Stomach (tissue), 9 donors: Measurements from ENCODE around the gene SH3TC1. TPM values are rescaled to one million over a fixed set of nuclear protein-coding genes. Genes with fewer than 3 reads are reported as not detected.

Source experiments
- DNase-seq, 2 donors: peaks; one replicate each; pipeline versions ENCODE4 v3.0.0 to v3.0.0-alpha.2; 2013 to 2019
- H3K27ac ChIP-seq, 5 donors: fragments of 200-600 bp in 4 of 5; sonication (generic) in 4 of 5; one replicate each; pipeline ENCODE4 v1.5.1; 2013 to 2019; ENCODE audit warnings: mild to moderate bottlenecking in 1 of 5, moderate library complexity in 1 of 5
- H3K27me3 ChIP-seq, 3 donors: fragments of 200-600 bp; sonication (generic); one replicate each; pipeline ENCODE4 v1.5.1; 2017 to 2019; ENCODE audit warnings: mixed run types in 1 of 3
- H3K36me3 ChIP-seq, 4 donors: fragments of 200-600 bp; sonication (generic); 1 replicate in 3 of 4; 2 replicates in 1 of 4; pipeline ENCODE4 v1.5.1; 2016 to 2019
- H3K4me1 ChIP-seq, 4 donors: fragments of 200-600 bp; sonication (generic); one replicate each; pipeline ENCODE4 v1.5.1; 2016 to 2019
- H3K4me3 ChIP-seq, 4 donors: fragments of 200-600 bp; sonication (generic) in 3 of 4; one replicate each; pipeline ENCODE4 v1.5.1; 2016 to 2019; ENCODE audit warnings: mild to moderate bottlenecking in 1 of 4
- H3K9me3 ChIP-seq, 4 donors: fragments of 200-600 bp; sonication (generic); one replicate each; pipeline ENCODE4 v1.5.1; 2016 to 2019
- CTCF ChIP-seq, 7 experiments: fragments of 450-650 bp in 4 of 7; fragments of 200-600 bp in 3 of 7; sonication (generic) in 3 of 7; IDR thresholded peaks; one replicate each; pipeline ENCODE4 v1.5.1; 2016 to 2019; ENCODE audit warnings: antibody characterized with exemption in 7 of 7, control low read depth in 2 of 7, mild to moderate bottlenecking in 1 of 7
- EP300 ChIP-seq: sonication (generic); formaldehyde crosslinking; IDR thresholded peaks from one replicate; pipeline ENCODE4 v1.6.1; 2017; ENCODE audit warnings: antibody characterized with exemption
- POLR2A ChIP-seq, 4 donors: fragments of 450-650 bp; IDR thresholded peaks; one replicate each; pipeline ENCODE4 v1.6.1; 2016; ENCODE audit warnings: antibody characterized with exemption in 4 of 4, control low read depth in 2 of 4, mild to moderate bottlenecking in 1 of 4, moderate library complexity in 1 of 4
- POLR2AphosphoS5 ChIP-seq, 3 donors: sonication (generic); formaldehyde crosslinking; IDR thresholded peaks; one replicate each; pipeline ENCODE4 v1.6.1; 2016; ENCODE audit warnings: antibody characterized with exemption in 3 of 3
- WGBS, 5 donors: extraction: QIAGEN DNeasy Blood & Tissue Kit in 3 of 5; methylation state at CpG; one replicate each; pipeline versions ENCODE4 v1.1.5 to v1.1.7; 2013 to 2018; 5-methylcytosine and 5-hydroxymethylcytosine counted together
- intact Hi-C: fragments of 100-400 bp; cut with DNase I; formaldehyde crosslinking; loops from one replicate; pipeline ENCODE4 v1.15.1; 2023; ENCODE audit warnings: low total_unique reads
- polyA plus RNA-seq, 3 donors: library from polyadenylated mRNA; stranded (reverse); fragments of 200-250 nt; gene quantifications; one replicate each; pipeline ENCODE4 v1.2.3, GENCODE V29; 2013
- total RNA-seq, 5 donors: library from RNA; depleted of rRNA; stranded (reverse); fragments of >200 nt; gene quantifications; one replicate each; pipeline versions ENCODE4 v1.1.0 to v1.2.3, GENCODE V29; 2014 to 2016
- donor health status: healthy with polysubstance abuse.
- donor health status: Bipolar disorder and iron deficiency.
- donor health status: healthy.

Gene SH3TC1
- total and polyA plus RNA-seq, 8 donors = 12.0 to 96.2 (median 27.9) TPM

GRCh38 chr4:8179771-8180170 lies 19.3 kb upstream of the SH3TC1 start:
- WGBS, 5 donors = 80 to 86% (median 82%) methylated on average over 8 to 9 of the region's 9 CpGs
- no peak overlapping the region for H3K4me3 ChIP-seq
- intact Hi-C loops = no loop called here
- H3K36me3 ChIP-seq = no peaks in the 10 kb centered on the region
- H3K27ac ChIP-seq = no peak overlapping the region
- no peaks in the 10 kb centered on the region for H3K9me3 ChIP-seq
- no peak for DNase-seq
- TF ChIP-seq POLR2AphosphoS5 (IDR thresholded peaks at IDR 0.05) = no peak
- no peak for TF ChIP-seq EP300
- TF ChIP-seq CTCF (IDR thresholded peaks at IDR 0.05) = no peak
- no peak for TF ChIP-seq POLR2A (IDR thresholded peaks at IDR 0.05)
- peaks cover 22 to 39% (median 31%) of the 10 kb centered on the region in 4 donors for H3K4me1 ChIP-seq
- H3K27me3 ChIP-seq = no peaks in the 10 kb centered on the region

GRCh38 chr4:8180310-8181093 lies 18.6 kb upstream of the SH3TC1 start:
- intact Hi-C loops = no loop called here

GRCh38 chr4:8181119-8181518 lies 18.0 kb upstream of the SH3TC1 start:
- Histone ChIP-seq H3K9me3 (no peaks in the 10 kb centered on the region), H3K4me3 (no peak overlapping the region), H3K27ac (peak overlapping the region in 2 of 5 donors; percentile 71 to 72), H3K27me3 (no peaks in the 10 kb centered on the region), H3K4me1 (peaks cover 22 to 39% (median 31%) of the 10 kb centered on the region in 4 donors), H3K36me3 (no peaks in the 10 kb centered on the region)
- intact Hi-C loops = no loop called here
- TF ChIP-seq POLR2A (IDR thresholded peaks at IDR 0.05) = no peak
- no peak for TF ChIP-seq POLR2AphosphoS5 (IDR thresholded peaks at IDR 0.05)
- no peak for TF ChIP-seq EP300
- WGBS, 5 donors = 82 to 87% (median 86%) methylated on average over 5 to 6 of the region's 6 CpGs
- no peak for DNase-seq

More at GRCh38 chr4:8180310-8181093, 18.6 kb upstream of the SH3TC1 start:
- Histone ChIP-seq H3K4me1 (peaks cover 22 to 39% (median 31%) of the 10 kb centered on the region in 4 donors), H3K9me3 (no peaks in the 10 kb centered on the region), H3K27me3 (no peaks in the 10 kb centered on the region), H3K4me3 (no peak overlapping the region), H3K27ac (no peak overlapping the region), H3K36me3 (no peaks in the 10 kb centered on the region)
- TF ChIP-seq EP300 (no peak), POLR2AphosphoS5 (IDR thresholded peaks at IDR 0.05) (no peak), CTCF (IDR thresholded peaks at IDR 0.05) (no peak), POLR2A (IDR thresholded peaks at IDR 0.05) (no peak)
- DNase-seq = peak in 1 of 2 donors; percentile 51
- 62 to 71% (median 70%) methylated on average over 8 of the region's 8 CpGs for WGBS, 5 donors

- H3K27ac ChIP-seq = peak overlapping the region in 4 of 5 donors; percentile 46 to 72 (median 65)
- no peaks in the 10 kb centered on the region for H3K27me3 ChIP-seq
- H3K9me3 ChIP-seq = no peaks in the 10 kb centered on the region
- WGBS, 5 donors = 26 to 67% (median 38%) methylated on average over 3 to 7 of the region's 7 CpGs; no CpG with 5 or more reads in 1 of the 5 donors
- H3K4me3 ChIP-seq = no peak overlapping the region
- H3K4me1 ChIP-seq = peaks cover 22 to 39% (median 29%) of the 10 kb centered on the region in 4 donors
- intact Hi-C loops = no loop called here
- DNase-seq = peak; percentile 71 to 77
- H3K36me3 ChIP-seq = no peaks in the 10 kb centered on the region
- TF ChIP-seq POLR2AphosphoS5 (IDR thresholded peaks at IDR 0.05) = peak in 2 of 3 donors; percentile 22 to 68
- TF ChIP-seq CTCF (IDR thresholded peaks at IDR 0.05) = no peak
Observed at GRCh38 chr4:8181844-8182243, 17.2 kb upstream of the SH3TC1 start.

- no peaks in the 10 kb centered on the region for H3K27me3 ChIP-seq
- intact Hi-C loops = no loop called here
- DNase-seq = no peak
- peaks cover 22 to 39% (median 29%) of the 10 kb centered on the region in 4 donors for H3K4me1 ChIP-seq
- H3K36me3 ChIP-seq = no peaks in the 10 kb centered on the region
- no peaks in the 10 kb centered on the region for H3K9me3 ChIP-seq
- TF ChIP-seq CTCF (IDR thresholded peaks at IDR 0.05) = no peak
- TF ChIP-seq EP300 = no peak
- TF ChIP-seq POLR2AphosphoS5 (IDR thresholded peaks at IDR 0.05) = no peak
- TF ChIP-seq POLR2A (IDR thresholded peaks at IDR 0.05) = no peak
- H3K27ac ChIP-seq = peak overlapping the region in 4 of 5 donors; percentile 46 to 72 (median 65)
- 60 to 83% (median 64%) methylated on average over 11 of the region's 11 CpGs for WGBS, 5 donors
- H3K4me3 ChIP-seq = no peak overlapping the region
Observed at GRCh38 chr4:8182294-8182693, 16.8 kb upstream of the SH3TC1 start.
